Neural progenitor cell (in vitro differentiated cells): ENCODE results near the gene PATZ1. TPM values are rescaled to one million over a fixed set of nuclear protein-coding genes. Genes with fewer than 3 reads are reported as not detected.

ENCODE experiments used
- DNase-seq: peaks from one replicate; pipeline ENCODE4 v3.0.0-alpha.2; 2016; ENCODE audit warnings: low spot score
- H2AFZ ChIP-seq: fragments of 200-600 bp; sonication (generic); replicated peaks from 2 replicates; pipeline ENCODE4 v1.6.1; 2016; ENCODE audit warnings: antibody characterized with exemption
- H3F3A ChIP-seq: fragments of 200-600 bp; sonication (generic); 2 replicates; pipeline ENCODE4 v1.6.1; 2016; ENCODE audit warnings: antibody characterized with exemption, low read depth
- H3K27ac ChIP-seq: fragments of 200-600 bp; sonication (generic); 2 replicates; pipeline ENCODE4 v1.5.1; 2016; ENCODE audit warnings: mild to moderate bottlenecking
- H3K27me3 ChIP-seq: fragments of 200-600 bp; sonication (generic); 2 replicates; pipeline ENCODE4 v1.6.1; 2016; ENCODE audit warnings: mild to moderate bottlenecking, moderate library complexity
- H3K36me3 ChIP-seq: fragments of 200-600 bp; sonication (generic); 2 replicates; pipeline ENCODE4 v1.5.1; 2016
- H3K4me1 ChIP-seq: fragments of 200-600 bp; sonication (generic); 2 replicates; pipeline ENCODE4 v1.6.1; 2016; ENCODE audit warnings: mixed run types
- H3K4me2 ChIP-seq: fragments of 200-600 bp; sonication (generic); 2 replicates; pipeline ENCODE4 v1.6.1; 2016
- H3K4me3 ChIP-seq: fragments of 200-600 bp; sonication (generic); 2 replicates; pipeline ENCODE4 v1.5.1; 2016
- H3K79me2 ChIP-seq: fragments of 200-600 bp; sonication (generic); 2 replicates; pipeline ENCODE4 v1.6.1; 2016; ENCODE audit warnings: low read depth
- H3K9ac ChIP-seq: fragments of 200-600 bp; sonication (generic); 2 replicates; pipeline ENCODE4 v1.6.1; 2016
- H3K9me3 ChIP-seq: fragments of 200-600 bp; sonication (generic); 2 replicates; pipeline ENCODE4 v1.5.1; 2016; ENCODE audit warnings: low read depth
- H4K20me1 ChIP-seq: fragments of 200-600 bp; sonication (generic); 2 replicates; pipeline ENCODE4 v1.6.1; 2016; ENCODE audit warnings: low read depth
- H3K27ac Mint-ChIP-seq: 3 replicates; pipeline ENCODE4 v1.8.0; 2021; ENCODE audit warnings: mixed read lengths
- H3K27me3 Mint-ChIP-seq: 2 replicates; pipeline ENCODE4 v1.8.0; 2022; ENCODE audit warnings: low read depth, mild to moderate bottlenecking, inconsistent platforms, moderate library complexity, mixed read lengths; ENCODE audit not compliant: insufficient read depth
- H3K36me3 Mint-ChIP-seq: 3 replicates; pipeline ENCODE4 v1.8.0; 2021; ENCODE audit warnings: mixed read lengths
- H3K4me1 Mint-ChIP-seq: 3 replicates; pipeline ENCODE4 v1.8.0; 2021; ENCODE audit warnings: mixed read lengths
- H3K4me3 Mint-ChIP-seq: 3 replicates; pipeline ENCODE4 v1.8.0; 2021; ENCODE audit warnings: mild to moderate bottlenecking, moderate library complexity, mixed read lengths
- H3K9me3 Mint-ChIP-seq: 3 replicates; pipeline ENCODE4 v1.8.0; 2020; ENCODE audit warnings: mixed read lengths
- EZH2 ChIP-seq: fragments of 200-600 bp; sonication (generic); IDR thresholded peaks from 2 replicates; pipeline ENCODE4 v1.6.1; 2017; ENCODE audit warnings: antibody characterized with exemption, mild to moderate bottlenecking, moderate library complexity
- EZH2phosphoT487 ChIP-seq: fragments of 200-600 bp; sonication (generic); IDR thresholded peaks from 2 replicates; pipeline ENCODE4 v1.6.1; 2017; ENCODE audit warnings: antibody characterized with exemption
- small RNA-seq: library from RNA; depleted of rRNA; stranded (forward); fragments of <200 nt; gene quantifications from one replicate; pipeline ENCODE3, GENCODE V24; 2015
- total RNA-seq: library from RNA; depleted of rRNA; stranded (reverse); fragments of >200 nt; gene quantifications from 2 replicates; pipeline ENCODE4 v1.2.3, GENCODE V29; 2015; ENCODE audit warnings: low replicate concordance
- TF ChIP-seq, protein P1 (sequence below): fragments of 200-600 bp; sonication (generic); IDR thresholded peaks from 2 replicates; pipeline ENCODE4 v1.5.1; 2017; ENCODE audit warnings: antibody characterized with exemption, mild to moderate bottlenecking

The PATZ1 gene
- total RNA-seq, 1 donor from 2014 or later, result 28.6 TPM

DNA sequence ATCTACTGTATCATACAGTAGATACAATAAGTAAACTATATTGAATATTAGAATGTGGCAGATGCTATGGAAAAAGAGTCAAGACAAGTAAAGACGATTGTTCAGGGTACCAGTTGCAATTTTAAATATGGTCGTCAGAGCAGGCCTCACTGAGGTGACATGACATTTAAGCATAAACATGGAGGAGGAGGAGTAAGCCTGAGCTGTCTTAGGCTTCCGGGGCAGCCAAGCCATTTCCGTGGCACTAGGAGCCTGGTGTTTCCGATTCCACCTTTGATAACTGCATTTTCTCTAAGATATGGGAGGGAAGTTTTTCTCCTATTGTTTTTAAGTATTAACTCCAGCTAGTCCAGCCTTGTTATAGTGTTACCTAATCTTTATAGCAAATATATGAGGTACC lies 68.4 kb downstream of the PATZ1 start:
- H3K27ac ChIP-seq, result no peak overlapping the region
- H3K4me3 Mint-ChIP-seq, result no peak overlapping the region
- no peak overlapping the region for H2AFZ ChIP-seq
- H3K79me2 ChIP-seq, result no peaks in the 10 kb centered on the region
- peaks cover 5% of the 10 kb centered on the region for H3K36me3 Mint-ChIP-seq
- peak overlapping the region; percentile 33 for H3K27ac Mint-ChIP-seq
- no peak overlapping the region for H3K9ac ChIP-seq
- no peaks in the 10 kb centered on the region for H4K20me1 ChIP-seq
- no peak for TF ChIP-seq EZH2
- TF ChIP-seq EZH2phosphoT487, result no peak
- TF ChIP-seq, protein P1, sequence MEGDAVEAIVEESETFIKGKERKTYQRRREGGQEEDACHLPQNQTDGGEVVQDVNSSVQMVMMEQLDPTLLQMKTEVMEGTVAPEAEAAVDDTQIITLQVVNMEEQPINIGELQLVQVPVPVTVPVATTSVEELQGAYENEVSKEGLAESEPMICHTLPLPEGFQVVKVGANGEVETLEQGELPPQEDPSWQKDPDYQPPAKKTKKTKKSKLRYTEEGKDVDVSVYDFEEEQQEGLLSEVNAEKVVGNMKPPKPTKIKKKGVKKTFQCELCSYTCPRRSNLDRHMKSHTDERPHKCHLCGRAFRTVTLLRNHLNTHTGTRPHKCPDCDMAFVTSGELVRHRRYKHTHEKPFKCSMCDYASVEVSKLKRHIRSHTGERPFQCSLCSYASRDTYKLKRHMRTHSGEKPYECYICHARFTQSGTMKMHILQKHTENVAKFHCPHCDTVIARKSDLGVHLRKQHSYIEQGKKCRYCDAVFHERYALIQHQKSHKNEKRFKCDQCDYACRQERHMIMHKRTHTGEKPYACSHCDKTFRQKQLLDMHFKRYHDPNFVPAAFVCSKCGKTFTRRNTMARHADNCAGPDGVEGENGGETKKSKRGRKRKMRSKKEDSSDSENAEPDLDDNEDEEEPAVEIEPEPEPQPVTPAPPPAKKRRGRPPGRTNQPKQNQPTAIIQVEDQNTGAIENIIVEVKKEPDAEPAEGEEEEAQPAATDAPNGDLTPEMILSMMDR, result no peak
- H3K4me1 ChIP-seq, result peaks cover under 1% of the 10 kb centered on the region
- no peaks in the 10 kb centered on the region for H3K36me3 ChIP-seq
- no peaks in the 10 kb centered on the region for H3K9me3 ChIP-seq
- H3K4me2 ChIP-seq, result no peak overlapping the region
- no peak for DNase-seq
- H3K27me3 ChIP-seq, result no peaks in the 10 kb centered on the region
- no peak overlapping the region for H3K4me3 ChIP-seq
- peaks cover 4% of the 10 kb centered on the region for H3K4me1 Mint-ChIP-seq
- peaks cover 5% of the 10 kb centered on the region for H3K27me3 Mint-ChIP-seq
- H3K9me3 Mint-ChIP-seq, result no peaks in the 10 kb centered on the region
- peaks cover 4% of the 10 kb centered on the region for H3F3A ChIP-seq

DNA sequence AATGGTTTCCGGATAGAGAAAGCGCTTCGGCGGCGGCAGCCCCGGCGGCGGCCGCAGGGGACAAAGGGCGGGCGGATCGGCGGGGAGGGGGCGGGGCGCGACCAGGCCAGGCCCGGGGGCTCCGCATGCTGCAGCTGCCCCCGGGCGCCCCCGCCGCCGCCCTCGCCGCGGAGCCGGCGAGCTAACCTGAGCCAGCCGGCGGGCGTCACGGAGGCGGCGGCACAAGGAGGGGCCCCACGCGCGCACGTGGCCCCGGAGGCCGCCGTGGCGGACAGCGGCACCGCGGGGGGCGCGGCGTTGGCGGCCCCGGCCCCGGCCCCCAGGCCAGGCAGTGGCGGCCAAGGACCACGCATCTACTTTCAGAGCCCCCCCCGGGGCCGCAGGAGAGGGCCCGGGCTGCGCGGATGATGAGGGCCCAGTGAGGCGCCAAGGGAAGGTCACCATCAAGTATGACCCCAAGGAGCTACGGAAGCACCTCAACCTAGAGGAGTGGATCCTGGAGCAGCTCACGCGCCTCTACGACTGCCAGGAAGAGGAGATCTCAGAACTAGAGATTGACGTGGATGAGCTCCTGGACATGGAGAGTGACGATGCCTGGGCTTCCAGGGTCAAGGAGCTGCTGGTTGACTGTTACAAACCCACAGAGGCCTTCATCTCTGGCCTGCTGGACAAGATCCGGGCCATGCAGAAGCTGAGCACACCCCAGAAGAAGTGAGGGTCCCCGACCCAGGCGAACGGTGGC lies 69.5 kb downstream of the PATZ1 start:
- no peaks in the 10 kb centered on the region for H3K79me2 ChIP-seq
- H3K27me3 ChIP-seq, result no peaks in the 10 kb centered on the region
- Mint-ChIP-seq H3K4me3 (no peak overlapping the region), H3K4me1 (peaks cover 4% of the 10 kb centered on the region), H3K36me3 (peaks cover 4% of the 10 kb centered on the region), H3K9me3 (no peaks in the 10 kb centered on the region), H3K27ac (no peak overlapping the region), H3K27me3 (peaks cover 5% of the 10 kb centered on the region)
- DNase-seq, result no peak
- H3K4me2 ChIP-seq, result no peak overlapping the region
- H3K9me3 ChIP-seq, result no peaks in the 10 kb centered on the region
- no peak overlapping the region for H3K27ac ChIP-seq
- peaks cover 9% of the 10 kb centered on the region for H3F3A ChIP-seq
- H2AFZ ChIP-seq, result no peak overlapping the region
- no peaks in the 10 kb centered on the region for H3K36me3 ChIP-seq
- no peak for TF ChIP-seq EZH2phosphoT487
- TF ChIP-seq, protein P1, result no peak
- no peak for TF ChIP-seq EZH2
- no peaks in the 10 kb centered on the region for H4K20me1 ChIP-seq
- H3K9ac ChIP-seq, result no peak overlapping the region
- H3K4me1 ChIP-seq, result peaks cover 2% of the 10 kb centered on the region
- no peak overlapping the region for H3K4me3 ChIP-seq

Small RNA genes within 50 kb of the gene (small RNA-seq; reads per million reads assigned to genes)
- gene RNA5SP496, result not detected
- not detected for gene RNU6-338P

Other genes starting within 250 kb of the PATZ1 start
- 7.4 and 13.9 TPM in 2 replicates for gene SELENOM, start 238.8 kb downstream of the PATZ1 start, total RNA-seq
- gene INPP5J, start 223.4 kb downstream of the PATZ1 start, total RNA-seq, result 1.5 and 3.7 TPM in 2 replicates
- gene PLA2G3, start 205.8 kb downstream of the PATZ1 start, total RNA-seq, result 0.41 and 3.6 TPM in 2 replicates
- 23.2 and 31.1 TPM in 2 replicates for gene RNF185, start 186.2 kb downstream of the PATZ1 start, total RNA-seq
- gene LIMK2, start 134.0 kb downstream of the PATZ1 start, total RNA-seq, result 28.1 and 45.8 TPM in 2 replicates
- 4.5 and 4.7 TPM in 2 replicates for gene PIK3IP1, start 53.9 kb downstream of the PATZ1 start, total RNA-seq
- 70.9 and 78.9 TPM in 2 replicates for gene DRG1, start 53.3 kb upstream of the PATZ1 start, total RNA-seq
- gene EIF4ENIF1, start 143.5 kb upstream of the PATZ1 start, total RNA-seq, result 21.4 and 26.4 TPM in 2 replicates
- 25.0 and 27.6 TPM in 2 replicates for gene SFI1, start 150.2 kb upstream of the PATZ1 start, total RNA-seq